ENCODE data around the gene POLQ. TPM values are rescaled to one million over a fixed set of nuclear protein-coding genes. Genes with fewer than 3 reads are reported as not detected.

The POLQ gene
- total RNA-seq, 1 experiment from 2014 or later = 15.4 TPM

- no peak for TF ChIP-seq CTCF (IDR thresholded peaks at IDR 0.05; ENCODE audit: insufficient read depth in 1 of 2, low read depth in 1 of 2, low read length in 1 of 2, severe bottlenecking in 1 of 2, unreplicated experiment in 1 of 2)
- no peak for DNase-seq
- no peaks in the 10 kb centered on the region for H3K36me3 Mint-ChIP-seq (ENCODE audit: insufficient read depth, unreplicated experiment)
- H3K4me1 ChIP-seq = no peaks in the 10 kb centered on the region
- ChIA-PET POLR2A (no interaction called here), CTCF (no interaction called here)
- H3K4me1 Mint-ChIP-seq (ENCODE audit: low read depth, unreplicated experiment) = no peaks in the 10 kb centered on the region
- H3K36me3 ChIP-seq (ENCODE audit: control insufficient read depth, insufficient read depth, low read length) = no peaks in the 10 kb centered on the region
- H3K27me3 ChIP-seq (replicated peaks; ENCODE audit: control insufficient read depth, insufficient read depth, low read length) = no peaks in the 10 kb centered on the region
- BruUV-seq (replicated peaks) = no TSS peak
- no peak overlapping the region for H3K4me3 Mint-ChIP-seq (ENCODE audit: unreplicated experiment)
- H3K27me3 Mint-ChIP-seq (ENCODE audit: insufficient read depth, unreplicated experiment) = peaks cover 2% of the 10 kb centered on the region
- no peak overlapping the region for H3K4me3 ChIP-seq (ENCODE audit: low read depth, low read length)
- intact Hi-C loops (cut with micrococcal nuclease; ENCODE audit: unreplicated experiment) = no loop called here
- peaks cover 9% of the 10 kb centered on the region for H3K9me3 Mint-ChIP-seq (ENCODE audit: unreplicated experiment)
- H3K27ac Mint-ChIP-seq (ENCODE audit: unreplicated experiment) = no peak overlapping the region
- no peaks in the 10 kb centered on the region for H3K9me3 ChIP-seq
These were observed 6.6 kb upstream of the POLQ start for GRCh38 chr3:121552379-121552778.

DNA sequence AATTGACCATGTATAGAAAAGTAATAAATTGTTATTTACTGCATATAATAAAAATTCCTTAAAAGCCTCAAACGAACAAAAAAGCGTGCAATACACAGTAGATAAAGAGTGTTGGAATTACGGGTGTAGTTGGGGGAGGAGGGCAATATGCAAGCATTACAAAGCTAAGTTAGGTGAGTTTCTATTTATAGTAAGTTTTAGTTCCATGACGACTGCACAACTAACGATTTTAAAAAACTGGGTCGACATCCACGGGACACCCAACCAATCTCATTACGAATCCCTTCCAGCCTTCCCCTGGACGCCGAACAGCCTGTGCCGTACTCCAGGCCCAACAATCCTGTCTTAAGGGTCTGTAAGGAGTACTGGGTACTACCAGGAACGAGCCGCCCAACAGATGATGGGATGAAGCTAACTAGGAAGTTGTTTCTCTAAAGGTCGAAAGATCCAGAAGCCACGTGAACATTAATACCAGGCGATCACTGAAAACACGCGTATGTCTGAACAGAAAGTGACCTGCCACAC is 677 bp downstream of the POLQ start:
- ChIA-PET POLR2A (no interaction called here), CTCF (interaction anchor here (2.0 to 2.3 kb wide), 2 partner anchors 445 to 451 kb away, joined by 10 to 11 read pairs; no protein-coding TSS in a partner anchor)
- no peaks in the 10 kb centered on the region for H3K27me3 ChIP-seq (replicated peaks; ENCODE audit: control insufficient read depth, insufficient read depth, low read length)
- no TSS peak for BruUV-seq (replicated peaks)
- H3K9me3 ChIP-seq = no peaks in the 10 kb centered on the region
- H3K4me3 ChIP-seq (ENCODE audit: low read depth, low read length) = peak overlapping the region; percentile 72
- peak in 1 of 2 experiments; percentile 35 for DNase-seq
- peaks cover 5% of the 10 kb centered on the region for H3K4me1 ChIP-seq
- Mint-ChIP-seq H3K36me3 (ENCODE audit: insufficient read depth, unreplicated experiment) (peaks cover 34% of the 10 kb centered on the region), H3K4me1 (ENCODE audit: low read depth, unreplicated experiment) (no peaks in the 10 kb centered on the region), H3K27me3 (ENCODE audit: insufficient read depth, unreplicated experiment) (no peaks in the 10 kb centered on the region), H3K4me3 (ENCODE audit: unreplicated experiment) (peak overlapping the region; percentile 90), H3K9me3 (ENCODE audit: unreplicated experiment) (no peaks in the 10 kb centered on the region), H3K27ac (ENCODE audit: unreplicated experiment) (peak overlapping the region; percentile 92)
- intact Hi-C loops (cut with micrococcal nuclease; ENCODE audit: unreplicated experiment) = loop anchor here (5.0 kb wide), 3 partner anchors 117 to 837 kb away; partner anchors contain the start of genes FAM162A, HCLS1 and MIX23
- TF ChIP-seq CTCF (IDR thresholded peaks at IDR 0.05; ENCODE audit: insufficient read depth in 1 of 2, low read depth in 1 of 2, low read length in 1 of 2, severe bottlenecking in 1 of 2, unreplicated experiment in 1 of 2) = no peak
- no peaks in the 10 kb centered on the region for H3K36me3 ChIP-seq (ENCODE audit: control insufficient read depth, insufficient read depth, low read length)

DNA sequence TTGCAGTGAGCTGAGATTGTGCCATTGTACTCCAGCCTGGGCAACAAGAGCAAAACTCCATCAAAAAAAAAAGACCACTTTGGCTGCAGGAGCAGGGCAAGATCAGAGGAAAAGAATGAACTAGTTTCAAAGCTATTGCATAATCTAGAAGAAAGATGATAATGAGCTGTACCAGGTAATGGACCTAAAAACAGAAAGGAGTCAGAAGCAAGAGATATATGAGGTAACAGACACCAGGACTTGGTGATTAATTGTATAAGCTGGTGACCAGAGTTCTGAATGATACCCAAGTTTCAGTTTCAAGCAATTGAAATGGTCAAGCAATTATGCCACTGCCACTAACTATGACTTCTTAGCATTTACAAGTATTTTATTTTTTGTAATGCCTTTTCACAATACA is 2.9 kb downstream of the POLQ start:
- H3K4me3 Mint-ChIP-seq (ENCODE audit: unreplicated experiment) = no peak overlapping the region
- H3K36me3 Mint-ChIP-seq (ENCODE audit: insufficient read depth, unreplicated experiment) = peaks cover 43% of the 10 kb centered on the region
- intact Hi-C loops (cut with micrococcal nuclease; ENCODE audit: unreplicated experiment) = no loop called here
- no peak for DNase-seq
- no peaks in the 10 kb centered on the region; the same call in 1 of the 2 replicates for H3K36me3 ChIP-seq (ENCODE audit: control insufficient read depth, insufficient read depth, low read length)
- POLR2A ChIA-PET = no interaction called here
- CTCF ChIA-PET = no interaction called here
- no peak for TF ChIP-seq CTCF (IDR thresholded peaks at IDR 0.05; ENCODE audit: insufficient read depth in 1 of 2, low read depth in 1 of 2, low read length in 1 of 2, severe bottlenecking in 1 of 2, unreplicated experiment in 1 of 2)
- H3K4me1 ChIP-seq = peaks cover 5% of the 10 kb centered on the region
- H3K27me3 Mint-ChIP-seq (ENCODE audit: insufficient read depth, unreplicated experiment) = no peaks in the 10 kb centered on the region
- H3K9me3 ChIP-seq = no peaks in the 10 kb centered on the region
- no peaks in the 10 kb centered on the region for H3K4me1 Mint-ChIP-seq (ENCODE audit: low read depth, unreplicated experiment)
- no peaks in the 10 kb centered on the region for H3K27me3 ChIP-seq (replicated peaks; ENCODE audit: control insufficient read depth, insufficient read depth, low read length)
- no peak overlapping the region for H3K4me3 ChIP-seq (ENCODE audit: low read depth, low read length)
- BruUV-seq (replicated peaks) = no TSS peak
- no peaks in the 10 kb centered on the region for H3K9me3 Mint-ChIP-seq (ENCODE audit: unreplicated experiment)
- H3K27ac Mint-ChIP-seq (ENCODE audit: unreplicated experiment) = no peak overlapping the region
